ENCODE measurements around the gene TOX2.

The TOX2 gene, protein sequence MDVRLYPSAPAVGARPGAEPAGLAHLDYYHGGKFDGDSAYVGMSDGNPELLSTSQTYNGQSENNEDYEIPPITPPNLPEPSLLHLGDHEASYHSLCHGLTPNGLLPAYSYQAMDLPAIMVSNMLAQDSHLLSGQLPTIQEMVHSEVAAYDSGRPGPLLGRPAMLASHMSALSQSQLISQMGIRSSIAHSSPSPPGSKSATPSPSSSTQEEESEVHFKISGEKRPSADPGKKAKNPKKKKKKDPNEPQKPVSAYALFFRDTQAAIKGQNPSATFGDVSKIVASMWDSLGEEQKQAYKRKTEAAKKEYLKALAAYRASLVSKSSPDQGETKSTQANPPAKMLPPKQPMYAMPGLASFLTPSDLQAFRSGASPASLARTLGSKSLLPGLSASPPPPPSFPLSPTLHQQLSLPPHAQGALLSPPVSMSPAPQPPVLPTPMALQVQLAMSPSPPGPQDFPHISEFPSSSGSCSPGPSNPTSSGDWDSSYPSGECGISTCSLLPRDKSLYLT

DNA sequence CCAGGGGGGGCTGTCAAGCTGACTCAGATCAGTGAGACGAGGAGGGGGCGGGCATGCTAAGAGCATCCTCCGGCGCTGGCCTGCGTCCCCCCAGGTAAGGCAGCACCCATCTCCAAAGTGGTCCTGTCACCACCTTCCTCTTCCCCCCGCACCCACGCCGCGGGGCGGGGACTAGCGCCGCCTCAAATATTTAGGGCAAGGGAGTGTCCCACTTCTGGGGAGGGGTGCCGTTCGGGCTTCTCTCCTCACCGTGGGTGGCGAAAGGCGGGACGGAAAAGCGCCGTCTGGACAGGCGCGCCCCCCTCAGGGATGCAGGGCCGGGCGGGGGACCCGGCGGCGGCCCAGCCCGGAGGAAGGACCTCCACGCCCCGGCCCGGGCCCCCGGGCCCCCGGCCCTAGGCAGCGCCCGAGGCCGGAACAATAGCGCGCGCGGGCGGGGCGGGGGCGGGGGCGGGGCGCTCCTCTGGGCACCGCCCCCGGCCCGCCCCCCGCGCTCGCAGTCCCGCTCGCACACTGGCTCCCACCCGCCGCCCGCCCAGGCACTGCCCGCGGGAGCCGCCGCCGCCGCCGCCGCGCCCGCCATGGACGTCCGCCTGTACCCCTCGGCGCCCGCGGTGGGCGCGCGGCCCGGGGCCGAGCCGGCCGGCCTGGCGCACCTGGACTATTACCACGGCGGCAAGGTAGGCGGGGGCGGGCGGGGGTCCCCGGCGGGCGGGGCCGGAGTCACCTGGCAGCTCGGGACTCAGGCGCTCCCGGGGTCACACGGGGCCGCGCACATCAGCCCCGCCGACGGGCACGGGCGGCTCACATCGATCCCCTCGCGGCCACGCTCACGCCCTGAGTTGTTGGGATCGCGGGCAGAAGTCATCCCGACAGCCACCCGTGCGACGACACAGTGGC lies at the start of gene TOX2:
TOX2 (plus strand) TSS at position 542 of the 900 bp plus-strand sequence; CDS start at position 582, 40 bp downstream.
- no peak for DNase-seq

DNA sequence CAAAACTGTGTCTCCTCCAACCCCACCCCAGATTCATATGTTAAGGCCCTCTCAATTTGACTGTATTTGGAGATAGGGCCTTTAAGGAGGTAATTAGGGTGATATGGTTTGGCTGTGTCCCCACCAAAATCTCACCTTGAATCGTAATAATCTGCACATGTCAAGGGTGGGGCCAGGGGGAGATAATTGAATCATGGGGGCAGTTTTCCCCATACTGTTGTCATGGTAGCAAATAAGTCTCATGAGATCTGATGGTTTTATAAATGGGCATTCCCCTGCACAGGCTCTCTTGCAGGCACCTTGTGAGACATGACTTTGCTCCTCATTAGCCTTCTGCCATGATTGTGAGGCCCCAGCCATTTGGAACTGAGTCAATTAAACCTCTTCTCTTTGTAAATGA lies 46.6 kb upstream of the TOX2 start:
- no peak for DNase-seq

DNA sequence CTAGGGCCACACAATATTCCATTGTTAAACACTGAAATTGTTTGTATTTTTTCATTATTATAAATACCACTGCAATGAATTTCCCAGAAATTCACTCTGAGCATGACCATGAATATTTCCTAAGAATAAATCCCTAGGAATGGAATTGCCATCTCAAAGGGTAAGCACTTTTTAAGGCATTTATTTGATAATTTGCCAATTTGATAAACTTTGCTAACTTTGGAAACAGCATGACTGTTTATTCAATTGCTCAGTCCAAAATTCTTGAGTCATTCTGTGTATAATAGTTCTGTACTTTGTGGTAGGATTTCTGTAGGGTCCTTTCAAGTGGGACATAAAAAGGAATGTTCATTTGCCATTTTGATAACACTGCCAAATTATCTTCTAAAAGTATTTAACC lies 44.2 kb upstream of the TOX2 start:
- no peak for DNase-seq

DNA sequence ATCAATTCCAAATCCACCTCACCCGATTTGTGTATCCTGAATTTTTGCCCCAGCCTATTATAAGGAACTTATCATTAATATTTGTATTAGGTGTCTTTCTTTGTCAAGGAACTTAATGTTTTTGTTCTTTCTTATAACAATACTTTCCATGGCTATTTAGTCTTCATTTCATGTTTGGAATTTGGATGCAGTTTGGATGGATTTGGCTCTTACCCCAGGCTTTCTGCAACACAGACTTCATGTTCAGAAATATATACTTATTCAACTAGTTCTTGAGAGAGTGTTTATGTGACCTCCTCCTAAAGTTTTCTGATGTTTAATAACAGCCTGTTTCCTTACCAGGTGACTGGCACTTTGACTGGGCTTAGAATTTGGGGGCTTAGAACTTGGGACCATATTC lies 35.9 kb upstream of the TOX2 start:
- no peak for DNase-seq

DNA sequence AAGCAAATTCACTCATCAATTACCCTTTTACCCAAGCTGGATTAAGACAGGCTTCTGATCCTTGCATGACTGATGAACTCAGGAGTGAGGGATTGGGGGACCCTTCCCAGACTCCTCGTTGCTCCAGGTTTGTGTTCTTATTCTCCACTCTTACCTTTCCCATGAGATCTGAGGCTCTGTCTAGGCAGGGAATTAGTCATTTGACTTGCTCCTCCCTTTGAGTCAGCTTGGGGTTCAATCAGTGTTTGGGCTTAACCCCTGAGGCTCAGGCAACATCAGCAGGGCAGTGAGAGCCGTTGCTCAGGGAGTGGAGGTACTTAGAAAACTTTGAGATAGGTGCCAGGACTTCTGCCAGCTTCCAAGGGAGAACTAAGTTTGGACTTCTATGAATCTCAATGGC lies 20.7 kb upstream of the TOX2 start:
- no peak for DNase-seq

DNA sequence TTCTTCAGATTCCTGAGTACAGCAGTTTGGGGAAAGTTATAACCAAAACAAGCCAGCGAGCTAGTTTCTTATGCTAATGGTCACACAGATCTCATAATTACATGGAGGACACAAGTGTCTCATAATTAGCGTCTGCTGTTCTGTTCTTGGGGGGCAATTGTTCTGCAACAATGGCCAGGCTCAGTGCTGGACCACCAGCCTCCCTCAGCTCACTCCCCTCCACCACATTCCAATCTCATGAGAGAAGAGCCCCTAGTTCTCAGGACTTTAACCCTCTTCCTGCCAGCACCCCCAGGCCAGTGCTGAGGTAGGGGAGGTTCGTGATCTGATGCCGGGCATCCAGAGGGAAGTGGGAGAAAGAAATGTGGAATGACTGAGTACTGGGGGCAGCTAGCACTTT lies 20.2 kb upstream of the TOX2 start:
- DNase-seq = no peak

DNA sequence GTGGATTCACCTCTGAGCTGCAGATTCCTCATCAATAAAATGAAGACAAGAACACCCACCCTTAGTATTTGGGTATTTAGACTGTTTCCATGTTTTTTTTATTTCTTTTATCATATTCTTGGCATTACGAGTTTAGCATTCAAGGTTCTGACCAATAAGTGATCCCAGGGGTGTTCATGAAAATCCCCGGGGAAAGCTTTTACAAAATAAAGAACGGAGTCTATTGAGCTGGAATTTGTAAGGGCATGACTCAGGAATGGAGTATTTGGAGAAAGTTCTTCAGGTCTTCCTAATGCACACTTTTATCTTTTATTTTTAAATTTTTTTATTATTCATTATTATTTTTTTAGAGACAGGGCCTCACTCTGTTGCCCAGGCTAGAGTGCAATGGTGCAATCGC lies 19.4 kb upstream of the TOX2 start:
- DNase-seq = no peak

DNA sequence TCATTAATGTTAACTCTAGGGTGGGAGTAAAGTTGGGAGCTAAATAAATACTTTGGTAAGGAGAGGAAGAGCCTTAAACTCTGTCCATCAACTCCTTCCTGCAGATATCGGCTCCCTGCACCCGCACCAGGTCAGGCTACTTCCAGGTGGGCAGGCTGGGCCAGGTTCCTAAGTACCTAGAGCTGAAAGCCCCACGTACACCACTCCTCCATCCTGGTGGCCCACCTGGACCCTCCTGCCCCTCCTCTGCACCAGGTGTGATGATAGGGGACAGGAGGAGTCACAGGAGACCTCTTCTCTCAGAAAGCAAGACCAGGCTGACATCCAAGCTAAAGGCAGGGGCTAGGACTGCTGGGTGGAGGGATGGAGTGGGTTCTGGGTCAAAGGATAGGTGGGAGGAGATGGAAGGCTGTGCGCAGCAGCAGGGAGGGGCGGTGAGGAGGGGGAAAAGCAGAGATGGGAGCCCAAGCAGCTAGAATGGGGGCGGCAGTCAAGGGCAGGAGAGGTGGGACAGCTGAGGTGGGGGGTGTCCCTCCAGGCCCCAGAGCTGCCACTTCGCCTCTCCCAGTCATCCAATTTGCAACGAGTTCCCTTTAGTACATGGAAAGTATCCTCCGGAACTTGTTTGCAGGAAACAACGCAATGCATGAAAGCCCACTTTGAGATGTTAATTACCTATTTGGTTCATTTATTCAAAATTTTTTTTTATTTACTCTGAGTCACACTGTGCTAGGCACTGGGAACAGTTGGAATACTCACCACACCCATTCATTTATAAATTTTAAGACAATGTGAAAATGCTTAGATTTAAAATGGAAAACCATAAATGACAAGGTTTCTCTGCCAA lies 15.2 kb upstream of the TOX2 start:
- no peak for DNase-seq

DNA sequence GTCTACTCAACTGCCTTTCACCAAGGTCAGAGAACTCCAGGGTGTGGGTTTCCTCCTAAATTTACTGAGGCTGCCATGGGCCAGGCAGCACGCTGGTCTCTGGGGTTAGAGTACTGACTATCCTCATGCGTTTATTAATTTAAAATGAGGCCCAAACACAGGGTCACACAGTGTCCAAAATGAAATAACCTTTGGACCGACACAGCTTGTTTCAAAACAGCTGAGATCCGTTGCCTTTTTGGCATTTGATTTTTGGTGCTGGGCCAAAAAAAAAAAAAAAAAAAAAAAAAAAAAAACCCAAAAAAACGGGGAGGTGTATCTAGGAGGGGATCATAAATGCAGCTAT lies 14.6 kb upstream of the TOX2 start:
- no peak for DNase-seq

DNA sequence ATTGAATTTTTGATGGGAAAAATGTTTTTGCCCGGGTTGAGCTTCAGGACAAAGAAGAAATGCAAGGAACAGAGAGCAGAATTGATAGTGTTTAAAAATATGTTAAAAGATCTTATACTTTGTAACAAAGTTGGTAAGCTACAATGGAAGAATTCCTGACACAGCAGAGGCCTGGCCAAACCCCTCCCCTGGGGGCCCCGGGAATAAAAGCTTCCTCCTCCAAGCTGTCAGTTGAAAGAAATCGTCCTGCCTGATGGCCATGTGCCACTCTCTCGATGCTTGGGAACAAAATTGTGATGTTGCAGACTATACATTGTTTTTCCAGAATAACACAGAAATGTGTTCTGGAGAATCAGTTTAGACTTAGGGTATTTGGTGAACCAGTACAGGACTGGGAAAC lies 14.2 kb upstream of the TOX2 start:
- no peak for DNase-seq

DNA sequence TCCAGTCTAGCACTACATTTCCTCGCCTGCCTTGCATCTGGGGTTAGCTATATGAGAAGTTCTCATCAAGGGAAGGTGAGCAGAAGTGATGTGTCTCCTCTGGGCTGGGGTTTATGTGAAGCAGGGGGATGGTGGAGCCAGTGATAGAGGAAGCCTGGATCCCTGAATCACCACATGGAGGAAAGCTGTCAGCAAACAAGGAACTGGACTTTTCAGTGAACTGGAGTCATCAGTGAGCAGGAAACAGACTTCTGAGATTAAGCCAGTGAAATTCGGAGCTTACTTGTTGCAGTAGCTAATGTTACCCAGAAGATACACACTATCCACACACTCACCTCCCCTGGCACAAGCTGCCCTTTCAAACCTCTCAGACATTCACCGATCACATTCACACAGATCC lies 13.4 kb upstream of the TOX2 start:
- no peak for DNase-seq

DNA sequence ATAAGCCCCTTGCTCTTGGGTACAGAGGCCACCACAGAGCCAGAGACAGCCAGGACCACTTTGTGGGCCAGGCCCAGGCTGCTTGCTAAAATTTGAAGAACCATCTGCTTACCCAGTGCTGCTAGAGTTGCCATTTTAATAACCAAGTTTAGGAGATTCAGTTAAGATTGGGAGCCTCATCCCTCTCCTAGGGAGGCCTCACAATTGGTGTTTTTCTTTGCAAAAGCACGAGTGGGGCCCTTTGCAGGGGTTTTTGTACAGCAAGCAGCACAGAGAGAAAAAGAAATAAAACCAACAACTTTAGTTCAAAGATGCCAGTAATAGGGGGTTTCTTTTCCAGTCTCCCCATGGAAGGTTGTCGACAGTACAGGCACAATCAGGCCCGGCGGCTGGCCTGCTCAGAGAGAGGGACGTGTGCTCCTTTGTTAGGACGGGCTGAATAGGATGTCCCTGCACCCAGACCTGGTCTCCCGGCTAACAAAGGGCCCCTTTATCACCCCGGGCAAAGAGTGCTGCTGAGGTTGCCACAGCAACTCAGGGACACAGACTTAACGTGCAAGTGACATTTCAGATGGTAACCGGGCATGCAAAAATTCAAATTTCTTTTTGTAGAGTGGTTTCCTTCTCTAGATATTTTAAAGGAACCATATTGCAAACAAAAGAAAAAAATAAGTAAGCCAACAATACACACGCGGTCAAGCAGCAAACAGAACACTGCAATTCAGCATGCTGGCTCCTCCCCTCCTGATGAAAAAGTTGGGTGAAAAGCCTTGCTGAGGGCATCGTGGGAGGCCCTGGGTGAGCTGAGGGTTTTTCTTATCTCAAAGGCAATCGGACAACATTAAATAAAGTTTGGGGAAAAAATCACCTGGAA lies 10.5 kb upstream of the TOX2 start:
- DNase-seq = no peak

DNA sequence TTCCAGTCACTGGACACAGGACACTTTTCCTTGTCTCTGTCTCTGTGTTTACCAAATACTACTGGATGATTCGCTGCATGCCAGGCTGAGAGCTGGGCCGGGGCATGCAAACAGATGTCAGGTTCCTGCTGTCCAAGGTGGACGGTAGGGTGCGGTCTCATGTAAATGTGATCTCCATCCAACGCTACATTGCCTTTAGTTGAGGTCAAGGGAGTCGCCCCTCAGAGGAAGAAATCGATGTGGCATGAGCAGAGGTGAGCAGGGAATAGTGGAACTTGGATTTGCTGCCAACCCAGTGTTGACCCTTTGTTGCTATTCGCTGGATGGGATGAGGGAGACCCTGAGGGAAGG lies 9.8 kb upstream of the TOX2 start:
- DNase-seq = no peak

DNA sequence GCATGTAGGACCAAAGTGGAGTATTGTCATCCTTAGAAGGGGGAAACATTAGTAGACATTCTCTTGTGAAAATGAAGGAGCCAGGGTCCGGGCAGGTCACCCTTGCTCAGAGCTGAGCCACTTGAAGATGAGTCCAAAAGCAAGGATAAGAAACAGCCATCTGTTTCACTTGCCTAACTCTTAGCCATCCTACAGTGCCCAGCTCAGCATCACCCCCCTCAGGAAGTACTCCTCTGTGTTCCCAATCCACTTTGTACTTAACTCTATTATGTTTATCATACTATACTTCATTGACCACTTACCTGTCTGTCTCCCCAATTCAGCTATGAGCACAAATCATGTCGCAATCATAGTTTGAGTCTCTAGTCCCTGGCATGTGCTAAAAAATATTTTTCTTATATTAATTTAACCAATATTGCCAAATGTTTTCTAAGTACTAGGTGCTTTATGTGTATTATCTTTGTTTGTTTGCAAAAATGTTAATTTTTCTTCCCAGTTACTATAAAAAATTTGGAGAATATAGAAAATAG lies 8.1 kb upstream of the TOX2 start:
- no peak for DNase-seq

DNA sequence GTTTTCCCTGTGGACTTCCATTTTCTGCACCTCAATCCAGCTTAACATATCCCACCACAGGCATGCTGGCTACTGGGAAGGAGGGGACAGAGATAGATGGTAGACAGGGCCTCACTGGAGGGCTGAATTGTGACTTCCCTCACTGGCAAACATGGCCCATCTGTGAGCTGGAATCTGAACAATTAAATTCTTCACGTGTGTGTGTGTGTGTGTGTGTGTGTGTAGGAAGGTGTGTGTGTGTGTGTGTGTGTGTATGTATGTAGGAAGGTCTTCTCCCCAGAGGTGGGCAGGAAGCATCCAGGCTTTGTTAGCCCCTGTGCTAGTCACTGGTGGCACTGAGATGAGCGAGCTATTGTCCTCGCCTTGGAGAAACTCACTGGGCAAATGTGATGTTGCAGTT lies 5.4 kb upstream of the TOX2 start:
- DNase-seq = no peak

DNA sequence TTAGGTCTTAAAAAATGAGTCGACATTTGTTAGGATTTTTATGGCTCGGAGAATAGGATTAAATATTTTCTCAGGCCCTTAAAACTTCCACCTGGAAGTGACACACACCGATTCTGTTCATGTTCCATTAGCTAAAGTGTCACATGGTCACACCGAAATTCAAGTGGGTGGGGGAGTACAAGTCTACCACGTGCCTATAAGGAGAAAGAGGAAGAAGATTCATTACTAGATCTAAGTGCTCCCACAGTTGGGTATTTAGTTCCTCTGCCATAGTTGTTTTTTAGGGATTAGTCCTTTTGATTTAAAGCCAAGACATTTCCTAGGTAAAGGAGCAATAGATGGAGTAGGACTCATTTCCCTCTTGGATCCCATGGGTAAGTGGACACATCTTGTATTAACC lies 4.9 kb upstream of the TOX2 start:
- no peak for DNase-seq

DNA sequence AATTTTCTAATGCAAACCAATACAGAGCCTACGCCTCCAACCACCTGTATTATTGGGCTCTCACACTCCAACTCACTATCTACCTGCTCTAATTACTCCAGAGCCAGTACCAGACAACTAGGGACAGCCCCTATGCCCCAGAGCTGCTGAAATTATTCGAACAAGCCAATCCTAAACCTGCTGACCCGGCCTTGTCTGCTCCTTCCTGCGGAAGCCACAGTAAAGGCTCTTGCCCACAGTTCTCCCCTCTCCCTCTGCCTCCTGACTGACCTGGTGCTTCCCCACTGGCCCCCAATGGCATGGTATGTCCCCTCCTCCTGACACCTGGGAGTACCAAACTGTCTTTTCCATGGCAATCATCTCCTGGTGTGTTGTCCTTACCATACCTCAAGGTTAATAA lies 4.1 kb upstream of the TOX2 start:
- no peak for DNase-seq

DNA sequence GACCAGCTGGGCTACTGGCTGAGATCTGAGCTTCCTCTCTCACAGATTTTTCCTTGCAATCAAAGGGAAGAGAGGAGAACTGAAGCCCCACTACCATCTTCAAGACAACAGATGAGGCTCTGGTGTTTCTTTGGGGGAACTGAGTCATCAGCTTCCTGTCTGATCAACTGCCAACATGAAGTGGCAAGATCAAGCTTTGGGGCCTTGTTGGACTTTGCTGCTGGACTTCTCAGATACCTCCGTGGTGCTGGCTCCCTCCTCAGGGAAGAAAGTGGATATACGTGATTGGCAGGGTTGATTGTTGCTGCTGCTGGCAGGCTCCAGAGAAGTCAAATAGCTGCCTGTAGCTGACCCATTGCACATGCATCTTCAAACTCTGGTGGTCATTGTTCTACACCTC lies 3.6 kb upstream of the TOX2 start:
- DNase-seq = no peak

DNA sequence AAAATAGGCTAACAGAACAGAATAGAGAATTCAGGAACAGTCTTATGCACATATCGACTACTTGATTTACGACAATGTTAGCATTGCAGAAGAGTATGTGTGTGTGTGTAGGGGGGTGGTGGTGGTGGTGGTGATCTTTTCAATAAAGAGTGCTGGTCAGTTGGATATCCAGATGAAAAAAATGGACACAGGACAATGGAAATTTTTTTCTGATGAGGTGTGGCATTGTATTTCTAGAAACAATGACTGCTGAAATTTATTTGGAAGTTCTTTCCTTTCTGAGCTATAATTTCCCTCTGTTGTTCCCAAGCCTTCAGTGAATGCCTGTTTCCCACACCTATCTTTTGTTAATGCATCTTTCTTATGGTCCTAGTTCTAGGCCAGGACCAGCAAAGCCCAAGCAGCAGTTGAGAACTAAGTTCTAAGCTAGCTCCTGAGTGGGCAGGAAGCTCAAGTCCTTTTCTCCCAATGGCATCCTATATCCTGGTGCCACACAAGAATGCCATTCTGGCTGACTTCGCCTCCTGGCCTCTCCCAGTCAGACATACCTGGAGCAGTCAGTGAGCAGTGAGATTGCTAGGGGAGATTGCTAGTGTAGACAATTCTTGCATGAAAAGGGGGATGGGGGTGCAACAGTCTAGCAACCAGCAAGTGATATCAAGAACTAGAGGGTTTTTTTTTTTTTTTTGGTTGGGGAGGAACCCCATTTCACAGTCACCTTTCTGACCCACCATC lies 1.2 kb upstream of the TOX2 start:
- no peak for DNase-seq

DNA sequence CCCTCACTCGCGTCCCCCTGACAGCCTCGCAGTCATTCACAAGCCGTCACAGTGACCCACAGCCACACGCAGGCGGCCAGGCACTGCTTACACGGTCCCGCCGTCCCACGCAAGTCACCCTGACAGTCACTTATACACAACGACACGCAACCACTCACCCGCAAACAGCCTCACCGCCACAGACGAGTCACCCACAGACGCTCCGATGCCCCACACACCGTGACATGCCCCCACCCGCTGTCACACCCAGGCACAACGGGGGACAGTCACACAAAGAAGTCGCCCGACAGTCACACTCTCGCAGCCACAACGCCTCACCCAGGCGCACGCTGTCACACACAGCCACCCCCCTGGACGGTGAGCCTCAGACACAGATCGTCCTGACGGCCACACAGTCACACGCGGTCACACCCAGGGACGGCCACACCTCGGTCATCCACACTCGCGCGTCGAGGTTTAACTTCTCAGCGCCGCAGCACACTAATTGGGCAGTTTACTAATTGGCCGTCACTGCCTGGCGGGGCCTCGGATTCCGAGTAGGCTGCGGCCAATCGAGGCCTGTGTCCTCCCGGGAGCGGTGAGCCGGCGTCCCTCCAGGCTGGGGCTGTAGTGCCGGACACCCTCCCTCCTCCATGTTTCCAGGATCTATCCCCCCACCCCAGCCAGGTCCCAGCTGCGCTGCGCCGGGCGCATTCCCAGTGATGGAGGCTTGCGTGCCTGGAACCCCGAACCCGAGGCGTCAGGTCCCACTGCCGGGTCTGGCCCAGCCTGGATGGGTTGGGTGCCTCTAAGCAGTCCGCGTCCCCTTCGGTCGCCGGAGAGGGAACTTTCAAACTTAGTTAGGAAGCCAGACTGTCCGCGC lies 790 bp downstream of the TOX2 start:
- no peak for DNase-seq
